Testis (tissue), 2 donors: ENCODE results near the gene RAPGEF4.

Experiments used
- CTCF ChIP-seq, 3 experiments: fragments of 450-650 bp in 2 of 3; fragments of 200-600 bp in 1 of 3; sonication (generic) in 1 of 3; IDR thresholded peaks; one replicate each; pipeline ENCODE4 v1.5.1; 2016 to 2019; ENCODE audit warnings: antibody characterized with exemption in 3 of 3, mild to moderate bottlenecking in 2 of 3, moderate library complexity in 1 of 3
- POLR2A ChIP-seq: fragments of 450-650 bp; IDR thresholded peaks from one replicate; pipeline ENCODE4 v1.6.1; 2017; ENCODE audit warnings: antibody characterized with exemption, mild to moderate bottlenecking, moderate library complexity

GRCh38 chr2:172709566-172710291 is 25.9 kb upstream of the RAPGEF4 start:
- TF ChIP-seq POLR2A (no peak), CTCF (IDR thresholded peaks at IDR 0.05) (no peak)
